IPS-18a (cell line): Measurements from ENCODE around the gene SUMO2.
"Not testable (repeated sequence)": the region's sequence is repeated elsewhere in the genome, so short reads cannot be mapped to it uniquely, and the experiment has no call there.

Source experiments
- H3K27ac ChIP-seq: one replicate; pipeline ENCODE4 v1.5.1; 2013; ENCODE audit warnings: low read length
- H3K27me3 ChIP-seq: one replicate; pipeline ENCODE4 v1.6.1; 2013; ENCODE audit warnings: mild to moderate bottlenecking, low read length; ENCODE audit not compliant: control insufficient read depth, insufficient read depth
- H3K36me3 ChIP-seq: one replicate; pipeline ENCODE4 v1.6.1; 2013; ENCODE audit warnings: low read depth, low read length; ENCODE audit not compliant: control insufficient read depth
- H3K4me1 ChIP-seq: one replicate; pipeline ENCODE4 v1.6.1; 2013; ENCODE audit warnings: low read depth, low read length; ENCODE audit not compliant: control insufficient read depth
- H3K4me3 ChIP-seq: one replicate; pipeline ENCODE4 v1.5.1; 2013; ENCODE audit warnings: low read length
- H3K9ac ChIP-seq: one replicate; pipeline ENCODE4 v1.6.1; 2013; ENCODE audit warnings: mild to moderate bottlenecking, low read length, moderate library complexity
- H3K9me3 ChIP-seq: one replicate; pipeline ENCODE4 v1.6.1; 2013; ENCODE audit warnings: low read depth, low read length; ENCODE audit not compliant: control insufficient read depth

The SUMO2 gene

DNA sequence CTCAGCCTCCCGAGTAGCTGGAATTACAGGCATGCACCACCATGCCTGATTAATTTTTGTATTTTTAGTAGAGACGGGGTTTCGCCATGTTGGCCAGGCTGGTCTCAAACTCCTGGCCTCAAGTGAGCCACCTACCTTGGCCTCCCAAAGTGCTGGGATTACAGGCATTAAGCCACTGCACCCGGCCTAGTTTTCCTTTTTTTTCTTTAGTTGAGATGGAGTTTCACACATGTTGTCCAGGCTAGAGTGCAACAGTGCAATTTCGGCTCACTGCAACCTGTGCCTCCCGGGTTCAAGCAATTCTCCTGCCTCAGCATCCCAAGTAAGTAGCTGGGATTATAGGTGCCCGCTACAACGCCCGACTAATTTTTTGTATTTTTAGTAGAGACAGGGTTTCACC, 45.0 kb downstream of the SUMO2 start:
- H3K4me1 ChIP-seq, H3K4me3 ChIP-seq, H3K27me3 ChIP-seq, H3K9ac ChIP-seq, H3K9me3 ChIP-seq, H3K27ac ChIP-seq: not testable (repeated sequence)
- peaks cover 50% of the 10 kb centered on the region for H3K36me3 ChIP-seq

DNA sequence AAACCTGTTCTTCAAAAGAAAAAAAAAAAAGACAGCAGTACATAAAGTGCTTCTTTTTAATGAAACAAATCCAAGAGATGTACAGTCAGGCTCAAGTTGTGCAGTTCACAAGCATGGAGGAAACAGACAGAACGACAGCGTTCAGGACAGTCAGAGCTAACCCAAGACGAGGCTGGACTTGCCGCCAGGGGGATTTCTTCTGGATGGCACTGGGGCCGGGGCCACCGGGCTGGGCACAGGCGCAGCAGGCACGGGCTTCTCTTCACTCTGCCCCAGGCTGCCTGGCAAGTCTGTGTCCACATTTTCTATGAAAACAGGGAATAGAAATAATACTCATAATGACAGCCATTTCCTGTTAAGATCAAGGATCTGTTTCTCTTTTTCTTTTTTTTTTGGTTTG, 46.8 kb downstream of the SUMO2 start:
- no peak overlapping the region for H3K4me3 ChIP-seq
- H3K27ac ChIP-seq, result no peak overlapping the region
- H3K9ac ChIP-seq, result no peak overlapping the region
- no peaks in the 10 kb centered on the region for H3K4me1 ChIP-seq
- no peaks in the 10 kb centered on the region for H3K9me3 ChIP-seq
- H3K36me3 ChIP-seq, result peaks cover 36% of the 10 kb centered on the region
- H3K27me3 ChIP-seq, result no peaks in the 10 kb centered on the region

DNA sequence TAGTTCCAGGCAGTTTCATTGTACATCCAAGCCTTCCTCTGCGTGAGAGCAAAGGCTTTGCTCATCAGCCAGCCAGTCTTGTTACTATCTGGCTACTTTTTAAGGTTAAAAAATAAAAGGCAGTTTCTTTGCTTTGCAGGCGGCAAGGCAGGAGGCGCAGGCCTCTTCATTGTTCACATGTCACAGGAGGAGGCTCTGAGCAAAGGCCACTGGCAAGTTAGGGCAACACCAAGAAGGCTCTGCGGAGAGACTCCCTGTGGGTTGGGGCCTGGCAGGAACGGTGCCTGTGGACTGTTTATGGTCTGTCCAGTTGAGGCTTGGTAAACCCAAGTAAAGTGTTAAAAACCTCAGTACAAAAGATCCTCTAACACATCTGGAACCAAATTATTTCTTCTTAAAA, 47.3 kb downstream of the SUMO2 start:
- no peaks in the 10 kb centered on the region for H3K27me3 ChIP-seq
- no peaks in the 10 kb centered on the region for H3K9me3 ChIP-seq
- H3K36me3 ChIP-seq, result peaks cover 31% of the 10 kb centered on the region
- peaks cover 2% of the 10 kb centered on the region for H3K4me1 ChIP-seq
- no peak overlapping the region for H3K27ac ChIP-seq
- no peak overlapping the region for H3K9ac ChIP-seq
- H3K4me3 ChIP-seq, result no peak overlapping the region

DNA sequence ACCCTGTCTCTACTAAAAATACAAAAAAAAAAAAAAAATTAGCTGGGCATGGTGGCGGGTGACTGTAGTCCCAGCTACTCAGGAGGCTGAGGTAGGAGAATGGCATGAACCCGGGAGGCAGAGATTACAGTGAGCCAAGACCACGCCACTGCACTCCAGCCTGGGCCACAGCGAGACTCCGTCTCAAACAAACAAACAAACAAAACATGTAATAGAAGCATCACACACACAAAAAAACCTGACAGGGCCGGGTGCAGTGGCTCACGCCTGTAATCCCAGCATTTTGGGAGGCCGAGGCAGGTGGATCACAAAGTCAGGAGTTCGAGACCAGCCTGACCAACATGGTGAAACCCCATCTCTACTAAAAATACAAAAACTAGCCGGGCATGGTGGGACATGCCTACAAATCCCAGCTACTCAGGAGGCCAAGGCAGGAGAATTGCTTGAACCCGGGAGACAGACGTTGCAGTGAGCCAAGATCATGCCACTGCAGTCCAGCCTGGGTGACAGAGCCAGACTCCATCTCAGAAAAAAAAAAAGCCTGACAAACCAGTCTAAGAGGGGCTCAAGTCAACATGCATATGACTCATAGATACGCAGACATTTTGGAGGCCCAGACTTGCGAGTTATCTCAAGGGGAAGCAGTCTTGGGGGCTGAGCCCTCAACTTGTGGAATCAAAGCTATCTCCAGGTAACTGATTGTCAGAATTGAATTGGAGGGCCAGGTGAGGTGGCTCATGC, 49.0 kb downstream of the SUMO2 start:
- peaks cover 30% of the 10 kb centered on the region for H3K36me3 ChIP-seq
- not testable (repeated sequence) for H3K4me1 ChIP-seq, H3K9me3 ChIP-seq, H3K27ac ChIP-seq, H3K9ac ChIP-seq, H3K27me3 ChIP-seq, H3K4me3 ChIP-seq

DNA sequence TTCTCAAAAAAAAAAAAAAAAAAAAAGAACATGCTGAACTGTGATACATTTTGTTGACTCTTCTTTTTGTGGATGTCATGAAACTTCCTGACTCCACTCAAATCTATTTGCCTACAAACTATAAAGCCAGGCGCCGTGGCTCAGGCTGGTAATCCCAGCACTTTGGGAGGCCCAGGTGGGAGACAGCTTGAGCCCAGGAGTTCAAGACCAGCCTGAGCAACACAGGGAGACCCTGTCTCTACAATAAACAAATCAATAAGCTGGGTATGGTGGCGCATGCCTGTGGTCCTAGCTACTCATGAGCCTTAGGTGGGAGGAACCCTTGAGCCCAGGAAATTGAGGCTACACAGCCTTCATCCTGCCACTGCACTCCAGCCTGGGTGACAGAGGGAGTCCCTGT, 49.8 kb downstream of the SUMO2 start:
- H3K36me3 ChIP-seq, result peaks cover 30% of the 10 kb centered on the region
- no peak overlapping the region for H3K4me3 ChIP-seq
- no peaks in the 10 kb centered on the region for H3K9me3 ChIP-seq
- H3K4me1 ChIP-seq, result peaks cover 4% of the 10 kb centered on the region
- no peaks in the 10 kb centered on the region for H3K27me3 ChIP-seq
- no peak overlapping the region for H3K27ac ChIP-seq
- no peak overlapping the region for H3K9ac ChIP-seq

DNA sequence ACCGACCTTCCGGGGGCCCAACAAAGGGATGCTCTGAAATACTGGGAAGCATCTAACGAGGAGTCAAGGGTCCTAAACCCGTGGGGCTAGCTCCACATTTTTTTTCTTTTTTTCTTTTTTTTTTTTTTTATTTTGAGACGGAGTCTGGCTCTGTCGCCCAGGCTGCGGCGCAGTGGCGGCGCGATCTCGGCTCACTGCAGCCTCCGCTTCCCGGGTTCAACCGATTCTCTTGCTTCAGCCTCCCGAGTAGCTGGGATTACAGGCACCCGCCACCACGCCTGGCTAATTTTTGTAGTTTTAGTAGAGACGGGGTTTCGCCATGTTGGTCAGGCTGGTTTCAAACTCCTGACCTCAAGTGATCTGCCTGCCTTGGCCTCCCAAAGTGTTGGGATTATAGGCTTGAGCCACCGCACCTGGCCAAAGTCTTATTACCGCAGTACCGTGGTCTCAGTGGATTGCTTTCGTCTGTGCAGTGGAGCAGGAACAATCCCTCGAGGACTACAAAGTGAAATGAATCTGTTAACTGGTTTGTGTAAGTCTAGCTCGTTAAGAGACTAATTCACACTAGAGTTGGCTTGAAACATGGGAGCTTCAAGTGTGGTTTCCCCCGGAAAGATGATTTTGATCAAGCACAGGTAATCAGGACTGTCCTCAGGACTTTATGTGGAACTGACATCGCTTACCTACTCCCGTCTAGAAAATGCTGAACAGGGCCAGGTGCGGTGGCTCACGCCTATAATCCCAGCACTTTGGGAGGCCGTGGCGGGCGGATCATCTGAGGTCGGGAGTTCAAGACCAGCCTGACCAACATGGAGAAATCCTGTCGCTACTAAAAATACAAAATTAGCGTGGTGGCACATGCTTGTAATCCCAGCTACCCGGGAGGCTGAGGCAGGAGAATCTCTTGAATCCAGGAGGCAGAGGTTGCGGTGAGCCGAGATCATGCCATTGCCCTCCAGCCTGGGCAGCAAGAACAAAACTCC, 50.5 kb downstream of the SUMO2 start:
- not testable (repeated sequence) for H3K27me3 ChIP-seq, H3K4me1 ChIP-seq, H3K9me3 ChIP-seq, H3K27ac ChIP-seq
- Histone ChIP-seq H3K9ac (peak overlapping the region; percentile 84), H3K36me3 (peaks cover 30% of the 10 kb centered on the region), H3K4me3 (peak overlapping the region; percentile 83)

DNA sequence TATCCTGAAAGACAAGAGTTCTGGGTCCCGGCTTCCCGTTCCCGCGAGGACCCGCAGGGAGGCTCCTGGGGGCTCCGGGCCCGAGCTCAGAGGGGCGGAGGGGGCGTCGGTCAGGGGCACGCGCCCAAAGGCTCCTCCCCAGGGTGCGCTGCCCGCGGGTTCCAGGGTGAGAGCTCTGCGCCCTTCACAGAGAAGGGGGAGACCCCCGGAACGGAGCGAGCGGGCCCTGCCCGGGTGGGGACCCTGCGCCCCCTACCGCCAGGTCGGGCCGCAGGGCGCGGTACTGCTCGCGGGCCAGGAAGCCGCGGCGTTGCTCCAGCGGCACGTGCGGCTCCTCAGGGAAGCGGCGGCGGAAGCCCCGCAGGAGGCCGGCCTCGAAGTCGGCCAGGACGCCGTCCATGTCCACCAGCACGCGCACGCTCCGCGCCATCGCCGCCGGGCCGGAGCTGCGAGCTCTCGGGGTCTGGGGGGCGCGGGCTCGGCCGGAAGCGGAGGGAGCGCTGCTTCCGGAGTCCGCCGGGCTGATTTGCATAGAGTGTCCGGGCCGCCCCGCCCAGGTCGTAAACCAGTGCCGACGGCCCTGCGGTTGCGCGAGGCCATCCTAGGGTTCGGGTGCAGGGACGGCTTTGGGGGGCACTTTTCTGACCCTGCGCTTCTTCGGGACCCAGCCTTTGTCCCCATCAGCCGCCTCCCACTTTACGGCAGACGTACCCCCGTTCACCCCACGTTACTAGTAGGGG, 51.3 kb downstream of the SUMO2 start, which contains the start of gene NT5C:
NT5C (minus strand) TSS at position 465 of the 740 bp plus-strand sequence; CDS start at position 430, 35 bp downstream.
- peaks cover 27% of the 10 kb centered on the region for H3K36me3 ChIP-seq
- peak within 1 kb of the TSS; percentile 83 for H3K4me3 ChIP-seq
- peaks cover 4% of the 10 kb centered on the region for H3K4me1 ChIP-seq
- peak within 1 kb of the TSS; percentile 84 for H3K9ac ChIP-seq
- H3K27ac ChIP-seq, result peak within 1 kb of the TSS; percentile 44
- no peaks in the 10 kb centered on the region for H3K9me3 ChIP-seq
- no peaks in the 10 kb centered on the region for H3K27me3 ChIP-seq

DNA sequence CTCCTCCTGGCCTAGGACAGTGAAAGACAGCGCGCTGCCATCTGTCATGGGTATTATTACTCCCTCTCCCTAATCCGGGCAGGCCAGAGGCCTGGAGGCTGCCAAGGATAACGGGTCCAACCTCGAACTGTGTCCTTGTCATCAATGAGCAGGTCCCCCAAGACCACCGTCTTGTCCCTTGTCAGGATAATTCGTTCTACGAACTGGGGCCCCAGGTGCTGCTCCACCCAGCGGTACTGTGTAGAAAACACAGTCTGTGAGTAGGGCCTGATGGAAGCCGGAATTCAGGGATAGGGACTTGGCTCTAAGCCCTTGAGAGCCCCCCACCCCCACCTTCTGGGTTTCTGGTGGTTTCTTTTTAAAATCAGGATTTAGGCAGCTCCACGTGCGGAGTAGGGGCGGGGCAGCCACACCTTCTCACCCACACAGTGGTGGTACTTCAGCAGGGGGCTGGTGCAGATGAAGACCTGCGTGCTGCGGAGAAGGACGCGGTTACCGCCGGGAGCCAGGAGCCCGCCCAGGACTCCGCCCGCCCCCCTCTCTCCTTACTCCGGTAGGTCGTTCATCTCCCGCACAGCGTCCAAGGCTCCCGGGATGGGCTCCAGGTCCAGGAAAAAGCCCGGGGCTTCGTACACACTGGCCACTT, 52.0 kb downstream of the SUMO2 start:
- H3K9me3 ChIP-seq, result no peaks in the 10 kb centered on the region
- H3K27me3 ChIP-seq, result no peaks in the 10 kb centered on the region
- H3K36me3 ChIP-seq, result peaks cover 22% of the 10 kb centered on the region
- H3K4me3 ChIP-seq, result peak overlapping the region; percentile 83
- H3K27ac ChIP-seq, result peak overlapping the region; percentile 44
- peaks cover 4% of the 10 kb centered on the region for H3K4me1 ChIP-seq
- H3K9ac ChIP-seq, result peak overlapping the region; percentile 84

DNA sequence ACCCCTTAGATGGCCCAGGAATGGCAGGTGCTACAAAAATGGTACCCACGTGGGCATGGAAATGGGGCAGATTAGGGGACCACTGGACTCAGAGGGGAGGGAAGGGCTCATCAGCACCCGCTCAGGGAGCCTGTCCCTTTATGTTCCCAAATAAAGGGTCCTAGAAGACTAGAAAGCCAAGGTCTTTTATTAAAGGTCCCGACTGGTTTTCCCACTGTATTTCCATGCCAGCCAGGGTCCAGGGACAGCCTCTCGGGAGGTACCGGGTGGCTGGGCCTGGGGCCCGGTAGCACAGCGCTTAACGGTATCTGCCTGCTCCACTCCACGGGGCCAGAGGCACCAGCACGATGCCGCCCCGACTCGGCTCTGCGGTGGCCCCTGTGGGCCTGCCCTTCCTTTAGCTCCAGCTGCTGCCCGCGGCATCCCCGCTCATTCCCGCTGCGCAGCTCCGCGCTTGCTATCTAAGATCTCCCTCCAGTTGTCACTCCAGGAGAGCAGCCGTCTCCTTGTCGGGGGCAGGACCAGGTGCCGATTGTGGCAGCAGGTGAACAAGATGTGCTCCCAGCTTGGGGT, 52.6 kb downstream of the SUMO2 start:
- H3K4me3 ChIP-seq, result peak overlapping the region; percentile 83
- no peak overlapping the region for H3K27ac ChIP-seq
- peaks cover 4% of the 10 kb centered on the region for H3K4me1 ChIP-seq
- no peaks in the 10 kb centered on the region for H3K9me3 ChIP-seq
- H3K27me3 ChIP-seq, result no peaks in the 10 kb centered on the region
- no peak overlapping the region for H3K9ac ChIP-seq
- H3K36me3 ChIP-seq, result peaks cover 16% of the 10 kb centered on the region

DNA sequence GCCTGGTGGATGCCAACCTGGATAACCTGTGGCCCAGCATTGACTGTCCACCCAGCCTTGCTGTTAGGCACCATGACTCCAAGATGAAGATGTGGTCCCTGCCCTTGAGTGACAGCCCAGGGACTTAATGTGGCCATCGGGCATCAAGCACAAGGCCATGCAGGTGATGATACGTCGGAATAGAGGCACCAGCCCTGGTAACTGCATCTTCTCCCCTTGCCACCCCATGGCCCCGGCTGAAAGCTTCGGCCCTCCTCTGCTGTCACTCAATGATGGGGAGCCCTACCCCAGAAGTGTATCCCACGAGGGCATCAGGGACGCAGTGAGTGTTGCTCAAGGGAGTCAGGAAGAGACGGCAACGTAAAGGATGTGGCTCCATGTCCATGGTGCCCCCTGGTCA, 53.2 kb downstream of the SUMO2 start:
- Histone ChIP-seq H3K27ac (no peak overlapping the region), H3K36me3 (peaks cover 10% of the 10 kb centered on the region), H3K27me3 (no peaks in the 10 kb centered on the region), H3K4me1 (peaks cover 4% of the 10 kb centered on the region), H3K4me3 (no peak overlapping the region), H3K9ac (no peak overlapping the region), H3K9me3 (no peaks in the 10 kb centered on the region)
